HCT116 (cell line): ENCODE measurements around the gene WAPL. TPM values are rescaled to one million over a fixed set of nuclear protein-coding genes. Genes with fewer than 3 reads are reported as not detected.

Experiments
- ATAC-seq: fragments of 200-7000 bp; cut with Tn5 transposase; 2 replicates; pipeline ENCODE4 v1.9.1; 2020; ENCODE audit warnings: mild to moderate bottlenecking, moderate library complexity
- BruUV-seq: library from RNA; stranded (reverse); fragments of 400-500 nt; replicated peaks from 2 replicates; lab custom pipeline; 2021; lab: Mats Ljungman, UMichigan
- CTCF ChIA-PET: fragments of 300-600 bp; sonication (Branson Sonifier 250); formaldehyde crosslinking; loops from one replicate; lab custom pipeline; 2021; ENCODE audit warnings: antibody characterized with exemption; lab: Charles Lee
- POLR2A ChIA-PET: fragments of 300-600, 350-600 bp; sonication (Branson Sonifier 250); formaldehyde crosslinking; loops from one replicate; lab custom pipeline; 2021; ENCODE audit warnings: antibody characterized with exemption; lab: Charles Lee
- RAD21 ChIA-PET, 2 experiments: fragments of 300-600 bp; sonication (Branson Sonifier 250); formaldehyde crosslinking; loops; one replicate each; lab custom pipeline; 2023; ENCODE audit warnings: low total read pairs in 2 of 2; ENCODE audit not compliant: uncharacterized antibody in 2 of 2, unreplicated experiment in 2 of 2, low non-redundant PET in 1 of 2; lab: Charles Lee
- DNase-seq: peaks from one replicate; pipeline ENCODE4 v3.0.0-alpha.2; 2010; ENCODE audit warnings: low read depth, low spot score
- H2AFZ ChIP-seq: fragments of 200-600 bp; shearing (Covaris generic), sonication (generic); 2 replicates; pipeline ENCODE4 v1.6.1; 2017; ENCODE audit warnings: low read depth, mixed run types, mixed read lengths, antibody characterized with exemption, low read length; ENCODE audit not compliant: poor library complexity, severe bottlenecking
- H3K27ac ChIP-seq: 2 replicates; pipeline ENCODE4 v1.5.1; 2012; ENCODE audit warnings: low read depth, low read length
- H3K27me3 ChIP-seq: fragments of 200-600 bp; sonication (generic); 2 replicates; pipeline ENCODE4 v1.6.1; 2016; ENCODE audit warnings: mixed run types, low read length, mixed read lengths; ENCODE audit not compliant: insufficient read depth
- H3K36me3 ChIP-seq, 2 experiments: fragments of 200-500 bp in 1 of 2; fragments of 200-600 bp in 1 of 2; sonication (Bioruptor generic) in 1 of 2; sonication (generic) in 1 of 2; 2 replicates each; pipeline versions ENCODE4 v1.5.1 to v1.6.1; 2014 to 2016; ENCODE audit warnings: low read length in 2 of 2, inconsistent platforms in 1 of 2, mixed read lengths in 1 of 2, mixed run types in 1 of 2; ENCODE audit not compliant: insufficient read depth in 2 of 2, control insufficient read depth in 1 of 2
- H3K4me1 ChIP-seq, 2 experiments: fragments of 200-600 bp in 1 of 2; sonication (generic) in 1 of 2; 2 replicates each; pipeline versions ENCODE4 v1.5.1 to v1.6.1; 2012 to 2017; ENCODE audit warnings: low read length in 2 of 2, inconsistent platforms in 1 of 2, mild to moderate bottlenecking in 1 of 2, mixed read lengths in 1 of 2, mixed run types in 1 of 2, moderate library complexity in 1 of 2; ENCODE audit not compliant: insufficient read depth in 2 of 2, control insufficient read depth in 1 of 2
- H3K4me2 ChIP-seq: fragments of 200-600 bp; sonication (generic); 2 replicates; pipeline ENCODE4 v1.6.1; 2017; ENCODE audit warnings: mixed run types, low read length, mixed read lengths
- H3K4me3 ChIP-seq, 2 experiments: fragments of 200-600 bp in 1 of 2; sonication (generic) in 1 of 2; replicated peaks in 1 of 2; 2 replicates each; pipeline ENCODE4 v1.5.1; 2011 to 2016; ENCODE audit warnings: low read length in 2 of 2, control low read depth in 1 of 2, low read depth in 1 of 2, mild to moderate bottlenecking in 1 of 2, mixed read lengths in 1 of 2, mixed run types in 1 of 2
- H3K79me2 ChIP-seq: fragments of 200-600 bp; sonication (generic); 2 replicates; pipeline ENCODE4 v1.6.1; 2017; ENCODE audit warnings: mild to moderate bottlenecking, mixed run types, low read length, moderate library complexity, mixed read lengths; ENCODE audit not compliant: insufficient read depth
- H3K9ac ChIP-seq: fragments of 200-600 bp; sonication (generic); 2 replicates; pipeline ENCODE4 v1.6.1; 2016; ENCODE audit warnings: low read length, mixed read lengths
- H3K9me2 ChIP-seq: fragments of 200-600 bp; sonication (generic), shearing (Covaris generic); 2 replicates; pipeline ENCODE4 v1.6.1; 2017; ENCODE audit warnings: mixed run types, mild to moderate bottlenecking, moderate library complexity; ENCODE audit not compliant: insufficient read depth
- H3K9me3 ChIP-seq, 2 experiments: fragments of 200-500 bp in 1 of 2; fragments of 200-600 bp in 1 of 2; sonication (Bioruptor generic) in 1 of 2; sonication (generic) in 1 of 2; 2 replicates each; pipeline ENCODE4 v1.6.1; 2014 to 2017; ENCODE audit warnings: low read length in 2 of 2, mixed read lengths in 2 of 2, inconsistent platforms in 1 of 2, low read depth in 1 of 2, mild to moderate bottlenecking in 1 of 2, mixed run types in 1 of 2, moderate library complexity in 1 of 2; ENCODE audit not compliant: control insufficient read depth in 1 of 2, insufficient read depth in 1 of 2
- H4K20me1 ChIP-seq: fragments of 200-600 bp; sonication (generic), shearing (Covaris generic); 2 replicates; pipeline ENCODE4 v1.6.1; 2017; ENCODE audit warnings: mixed run types, mild to moderate bottlenecking, moderate library complexity; ENCODE audit not compliant: insufficient read depth
- ATF3 ChIP-seq: IDR thresholded peaks from 2 replicates; pipeline ENCODE4 v1.6.1; 2012
- CBX3 ChIP-seq: IDR thresholded peaks from 2 replicates; pipeline ENCODE4 v1.6.1; 2012; ENCODE audit warnings: low read depth
- EGR1 ChIP-seq: IDR thresholded peaks from 2 replicates; pipeline ENCODE4 v1.6.1; 2012; ENCODE audit warnings: low read depth
- ELF1 ChIP-seq: IDR thresholded peaks from 2 replicates; pipeline ENCODE4 v1.6.1; 2012; ENCODE audit warnings: low read depth, borderline replicate concordance
- EZH2 ChIP-seq: fragments of 200-600 bp; sonication (generic); IDR thresholded peaks from 2 replicates; pipeline ENCODE4 v1.6.1; 2017; ENCODE audit warnings: antibody characterized with exemption, mixed run types
- EZH2phosphoT487 ChIP-seq: fragments of 200-600 bp; IDR thresholded peaks from 2 replicates; pipeline ENCODE4 v1.6.1; 2018; ENCODE audit warnings: antibody characterized with exemption, borderline replicate concordance
- POLR2A ChIP-seq: IDR thresholded peaks from 2 replicates; pipeline ENCODE4 v1.7.0; 2011; ENCODE audit warnings: borderline replicate concordance; ENCODE audit not compliant: insufficient read depth, insufficient read length; ENCODE audit errors: extremely low read depth
- RAD21 ChIP-seq: IDR thresholded peaks from 2 replicates; pipeline ENCODE4 v1.6.1; 2012; ENCODE audit warnings: low read depth, mild to moderate bottlenecking
- SIN3A ChIP-seq: IDR thresholded peaks from 2 replicates; pipeline ENCODE4 v1.6.1; 2012; ENCODE audit warnings: low read depth
- SP1 ChIP-seq: IDR thresholded peaks from 2 replicates; pipeline ENCODE4 v1.6.1; 2012; ENCODE audit warnings: low read depth
- TCF7L2 ChIP-seq: IDR thresholded peaks from 2 replicates; pipeline ENCODE4 v1.7.0; 2011; ENCODE audit warnings: borderline replicate concordance, inconsistent platforms; ENCODE audit not compliant: insufficient read depth, insufficient read length; ENCODE audit errors: extremely low read depth
- ZFX ChIP-seq: fragments of 450-650 bp; IDR thresholded peaks from 2 replicates; pipeline ENCODE4 v1.6.1; 2017
- ZNF274 ChIP-seq: fragments of 200-500 bp; sonication (Bioruptor generic); IDR thresholded peaks from 2 replicates; pipeline ENCODE4 v1.6.1; 2014; ENCODE audit warnings: mild to moderate bottlenecking, low read depth, low read length, inconsistent platforms
- intact Hi-C: fragments of 100-400 bp; cut with micrococcal nuclease; formaldehyde crosslinking; loops from 2 replicates; pipeline ENCODE4 v1.10.0; 2022
- total RNA-seq: library from RNA; stranded (reverse); gene quantifications from one replicate; pipeline ENCODE4 v1.2.1, GENCODE V29; 2021; ENCODE audit not compliant: unreplicated experiment
- TF ChIP-seq, protein P1 (sequence below), 3 experiments: fragments of 200-600 bp in 1 of 3; sonication (generic) in 1 of 3; IDR thresholded peaks in 2 of 3; conservative IDR thresholded peaks in 1 of 3; 2 replicates each; pipeline ENCODE4 v1.5.1; 2012 to 2017; ENCODE audit warnings: low read depth in 2 of 3, low read length in 2 of 3, antibody characterized with exemption in 1 of 3, borderline replicate concordance in 1 of 3, control low read depth in 1 of 3, mild to moderate bottlenecking in 1 of 3, mixed read lengths in 1 of 3, mixed run types in 1 of 3, moderate library complexity in 1 of 3; ENCODE audit not compliant: insufficient read depth in 1 of 3
- TF ChIP-seq, protein P2 (sequence below): IDR thresholded peaks from 2 replicates; pipeline ENCODE4 v1.6.1; 2011; ENCODE audit warnings: mild to moderate bottlenecking, low read length, moderate library complexity; ENCODE audit not compliant: insufficient replicate concordance; ENCODE audit errors: extremely low read depth

The WAPL gene
- total RNA-seq, 1 experiment from 2014 or later = 37.5 TPM

GRCh38 chr10:86450806-86451603 lies 70.6 kb downstream of the WAPL start:
- no peaks in the 10 kb centered on the region for H3K9me2 ChIP-seq
- ChIA-PET POLR2A (no interaction called here), RAD21 (no interaction called here), CTCF (no interaction called here)
- H3K4me1 ChIP-seq = no peaks in the 10 kb centered on the region
- H2AFZ ChIP-seq = no peak overlapping the region
- no peak overlapping the region for H3K4me3 ChIP-seq
- H3K9ac ChIP-seq = no peak overlapping the region
- no peak overlapping the region for H3K4me2 ChIP-seq
- peaks cover 25 to 34% of the 10 kb centered on the region in 2 experiments for H3K36me3 ChIP-seq
- no peaks in the 10 kb centered on the region for H3K27me3 ChIP-seq
- ATAC-seq (no peak), DNase-seq (no peak)
- H4K20me1 ChIP-seq = no peaks in the 10 kb centered on the region
- H3K9me3 ChIP-seq = no peaks in the 10 kb centered on the region
- no peak overlapping the region for H3K27ac ChIP-seq
- no peak for TF ChIP-seq POLR2A
- no peak for TF ChIP-seq CBX3
- TF ChIP-seq TCF7L2 = no peak
- TF ChIP-seq ZFX = no peak
- TF ChIP-seq EGR1 = no peak
- TF ChIP-seq ELF1 = no peak
- no peak for TF ChIP-seq EZH2
- no peak for TF ChIP-seq ZNF274
- TSS peak; percentile 7 for BruUV-seq
- H3K79me2 ChIP-seq = peaks cover 27% of the 10 kb centered on the region
- intact Hi-C loops = no loop called here

GRCh38 chr10:86449926-86450558 lies 71.5 kb downstream of the WAPL start:
- Histone ChIP-seq H3K4me2 (no peak overlapping the region), H4K20me1 (no peaks in the 10 kb centered on the region), H3K79me2 (peaks cover 37% of the 10 kb centered on the region), H2AFZ (no peak overlapping the region), H3K36me3 (peaks cover 27 to 39% of the 10 kb centered on the region in 2 experiments), H3K9me3 (no peaks in the 10 kb centered on the region), H3K9me2 (no peaks in the 10 kb centered on the region), H3K4me1 (no peaks in the 10 kb centered on the region), H3K27me3 (no peaks in the 10 kb centered on the region), H3K4me3 (no peak overlapping the region), H3K27ac (no peak overlapping the region), H3K9ac (no peak overlapping the region)
- RAD21 ChIA-PET = no interaction called here
- CTCF ChIA-PET = no interaction called here
- no peak for ATAC-seq
- no TSS peak for BruUV-seq
- DNase-seq = no peak
- intact Hi-C loops = no loop called here
- POLR2A ChIA-PET = no interaction called here
- no peak for TF ChIP-seq SP1
- TF ChIP-seq, protein P1, sequence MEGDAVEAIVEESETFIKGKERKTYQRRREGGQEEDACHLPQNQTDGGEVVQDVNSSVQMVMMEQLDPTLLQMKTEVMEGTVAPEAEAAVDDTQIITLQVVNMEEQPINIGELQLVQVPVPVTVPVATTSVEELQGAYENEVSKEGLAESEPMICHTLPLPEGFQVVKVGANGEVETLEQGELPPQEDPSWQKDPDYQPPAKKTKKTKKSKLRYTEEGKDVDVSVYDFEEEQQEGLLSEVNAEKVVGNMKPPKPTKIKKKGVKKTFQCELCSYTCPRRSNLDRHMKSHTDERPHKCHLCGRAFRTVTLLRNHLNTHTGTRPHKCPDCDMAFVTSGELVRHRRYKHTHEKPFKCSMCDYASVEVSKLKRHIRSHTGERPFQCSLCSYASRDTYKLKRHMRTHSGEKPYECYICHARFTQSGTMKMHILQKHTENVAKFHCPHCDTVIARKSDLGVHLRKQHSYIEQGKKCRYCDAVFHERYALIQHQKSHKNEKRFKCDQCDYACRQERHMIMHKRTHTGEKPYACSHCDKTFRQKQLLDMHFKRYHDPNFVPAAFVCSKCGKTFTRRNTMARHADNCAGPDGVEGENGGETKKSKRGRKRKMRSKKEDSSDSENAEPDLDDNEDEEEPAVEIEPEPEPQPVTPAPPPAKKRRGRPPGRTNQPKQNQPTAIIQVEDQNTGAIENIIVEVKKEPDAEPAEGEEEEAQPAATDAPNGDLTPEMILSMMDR (IDR thresholded peaks at IDR 0.05 in 2 of 3, conservative IDR thresholded peaks at IDR 0.05 in 1 of 3; ENCODE audit: borderline replicate concordance in 1 of 3, insufficient read depth in 1 of 3, low read depth in 2 of 3, low read length in 2 of 3) = no peak
- no peak for TF ChIP-seq TCF7L2
- TF ChIP-seq EZH2phosphoT487 = no peak
- TF ChIP-seq POLR2A = no peak
- TF ChIP-seq, protein P2, sequence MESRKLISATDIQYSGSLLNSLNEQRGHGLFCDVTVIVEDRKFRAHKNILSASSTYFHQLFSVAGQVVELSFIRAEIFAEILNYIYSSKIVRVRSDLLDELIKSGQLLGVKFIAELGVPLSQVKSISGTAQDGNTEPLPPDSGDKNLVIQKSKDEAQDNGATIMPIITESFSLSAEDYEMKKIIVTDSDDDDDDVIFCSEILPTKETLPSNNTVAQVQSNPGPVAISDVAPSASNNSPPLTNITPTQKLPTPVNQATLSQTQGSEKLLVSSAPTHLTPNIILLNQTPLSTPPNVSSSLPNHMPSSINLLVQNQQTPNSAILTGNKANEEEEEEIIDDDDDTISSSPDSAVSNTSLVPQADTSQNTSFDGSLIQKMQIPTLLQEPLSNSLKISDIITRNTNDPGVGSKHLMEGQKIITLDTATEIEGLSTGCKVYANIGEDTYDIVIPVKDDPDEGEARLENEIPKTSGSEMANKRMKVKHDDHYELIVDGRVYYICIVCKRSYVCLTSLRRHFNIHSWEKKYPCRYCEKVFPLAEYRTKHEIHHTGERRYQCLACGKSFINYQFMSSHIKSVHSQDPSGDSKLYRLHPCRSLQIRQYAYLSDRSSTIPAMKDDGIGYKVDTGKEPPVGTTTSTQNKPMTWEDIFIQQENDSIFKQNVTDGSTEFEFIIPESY = no peak
- TF ChIP-seq ATF3 = no peak
- TF ChIP-seq RAD21 = no peak
- TF ChIP-seq CBX3 = no peak
- no peak for TF ChIP-seq SIN3A
